Fibroblast of pulmonary artery (primary cell): ENCODE data around the gene TUBG2.

ENCODE experiments used
- DNase-seq: peaks from one replicate; pipeline ENCODE4 v3.0.0-alpha.2; 2010; ENCODE audit warnings: low read depth
- H3K4me3 ChIP-seq: replicated peaks from 2 replicates; pipeline ENCODE4 v1.5.1; 2011; ENCODE audit warnings: low read depth, mild to moderate bottlenecking, control low read depth, low read length, moderate library complexity
- TF ChIP-seq, protein P1 (sequence below): IDR thresholded peaks from 2 replicates; pipeline ENCODE4 v1.5.1; 2011; ENCODE audit warnings: mild to moderate bottlenecking, control low read depth, low read length, inconsistent platforms; ENCODE audit errors: missing control alignments

Gene TUBG2

DNA sequence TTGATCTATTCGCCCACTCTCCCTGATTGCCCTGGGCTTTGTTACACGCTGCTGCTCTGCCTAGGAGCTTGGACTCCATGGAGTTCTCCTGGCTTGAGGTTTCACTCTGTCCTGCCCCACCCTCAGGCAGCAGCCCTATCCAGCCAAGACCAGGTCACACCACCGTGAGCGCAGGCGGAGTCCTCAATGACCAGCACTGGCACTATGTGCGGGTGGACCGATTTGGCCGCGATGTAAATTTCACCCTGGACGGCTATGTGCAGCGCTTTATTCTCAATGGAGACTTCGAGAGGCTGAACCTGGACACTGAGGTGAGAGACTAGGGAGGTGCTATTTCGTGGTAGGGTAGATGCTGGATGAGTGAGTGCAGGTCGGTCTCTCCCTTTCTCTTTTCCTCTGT is 26.7 kb downstream of the TUBG2 start:
- no peak for DNase-seq
- no peak overlapping the region for H3K4me3 ChIP-seq
- TF ChIP-seq, protein P1, sequence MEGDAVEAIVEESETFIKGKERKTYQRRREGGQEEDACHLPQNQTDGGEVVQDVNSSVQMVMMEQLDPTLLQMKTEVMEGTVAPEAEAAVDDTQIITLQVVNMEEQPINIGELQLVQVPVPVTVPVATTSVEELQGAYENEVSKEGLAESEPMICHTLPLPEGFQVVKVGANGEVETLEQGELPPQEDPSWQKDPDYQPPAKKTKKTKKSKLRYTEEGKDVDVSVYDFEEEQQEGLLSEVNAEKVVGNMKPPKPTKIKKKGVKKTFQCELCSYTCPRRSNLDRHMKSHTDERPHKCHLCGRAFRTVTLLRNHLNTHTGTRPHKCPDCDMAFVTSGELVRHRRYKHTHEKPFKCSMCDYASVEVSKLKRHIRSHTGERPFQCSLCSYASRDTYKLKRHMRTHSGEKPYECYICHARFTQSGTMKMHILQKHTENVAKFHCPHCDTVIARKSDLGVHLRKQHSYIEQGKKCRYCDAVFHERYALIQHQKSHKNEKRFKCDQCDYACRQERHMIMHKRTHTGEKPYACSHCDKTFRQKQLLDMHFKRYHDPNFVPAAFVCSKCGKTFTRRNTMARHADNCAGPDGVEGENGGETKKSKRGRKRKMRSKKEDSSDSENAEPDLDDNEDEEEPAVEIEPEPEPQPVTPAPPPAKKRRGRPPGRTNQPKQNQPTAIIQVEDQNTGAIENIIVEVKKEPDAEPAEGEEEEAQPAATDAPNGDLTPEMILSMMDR, result no peak

DNA sequence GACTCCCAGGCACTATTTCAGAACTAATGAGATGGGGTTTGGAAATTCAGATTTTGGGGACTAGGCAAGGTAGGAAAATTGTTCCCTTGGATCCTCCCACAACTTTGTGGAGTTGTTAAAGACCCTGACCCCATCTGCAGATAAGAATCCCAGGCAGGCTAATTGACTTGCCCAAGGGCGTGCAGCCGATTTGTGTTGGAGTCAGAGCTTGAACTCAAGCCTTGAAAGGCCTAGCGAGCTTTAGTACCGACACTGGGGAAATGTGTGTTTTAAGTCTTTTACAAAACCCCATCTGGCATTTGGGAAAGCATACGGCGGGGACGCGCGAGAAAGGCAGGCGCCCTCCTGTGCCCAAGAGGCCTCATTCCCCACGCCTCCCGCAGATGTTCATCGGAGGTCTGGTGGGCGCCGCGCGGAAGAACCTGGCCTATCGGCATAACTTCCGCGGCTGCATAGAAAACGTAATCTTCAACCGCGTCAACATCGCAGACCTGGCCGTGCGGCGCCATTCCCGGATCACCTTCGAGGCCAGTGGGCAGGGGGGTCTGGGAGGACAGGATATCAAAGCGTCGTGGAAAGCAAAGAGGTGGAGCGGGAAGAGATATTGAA is 27.5 kb downstream of the TUBG2 start:
- DNase-seq, result no peak
- H3K4me3 ChIP-seq, result no peak overlapping the region
- TF ChIP-seq, protein P1, result no peak

DNA sequence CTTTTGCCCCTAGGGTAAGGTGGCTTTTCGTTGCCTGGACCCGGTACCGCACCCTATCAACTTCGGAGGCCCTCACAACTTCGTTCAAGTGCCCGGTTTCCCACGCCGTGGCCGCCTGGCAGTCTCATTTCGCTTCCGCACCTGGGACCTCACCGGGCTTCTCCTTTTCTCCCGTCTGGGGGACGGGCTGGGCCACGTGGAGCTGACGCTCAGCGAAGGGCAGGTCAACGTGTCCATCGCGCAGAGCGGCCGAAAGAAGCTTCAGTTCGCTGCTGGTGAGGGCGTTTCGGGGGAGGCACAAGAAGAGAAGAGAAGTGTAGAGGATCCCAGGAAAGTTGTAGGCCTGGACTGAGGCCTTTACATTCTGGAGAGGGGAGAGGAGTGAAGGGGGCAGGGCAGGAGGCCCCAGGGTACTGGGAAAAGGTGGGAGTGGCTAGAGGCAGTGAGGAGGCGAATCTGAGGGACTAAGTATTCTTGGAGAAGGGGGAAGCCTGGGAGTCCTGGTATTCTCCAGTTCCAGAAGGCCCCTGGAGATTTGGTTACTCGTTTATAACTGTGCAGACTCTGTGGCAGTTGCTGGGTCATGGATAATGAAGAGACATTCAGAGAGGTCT is 28.7 kb downstream of the TUBG2 start:
- H3K4me3 ChIP-seq, result no peak overlapping the region
- DNase-seq, result no peak
- TF ChIP-seq, protein P1, result no peak

DNA sequence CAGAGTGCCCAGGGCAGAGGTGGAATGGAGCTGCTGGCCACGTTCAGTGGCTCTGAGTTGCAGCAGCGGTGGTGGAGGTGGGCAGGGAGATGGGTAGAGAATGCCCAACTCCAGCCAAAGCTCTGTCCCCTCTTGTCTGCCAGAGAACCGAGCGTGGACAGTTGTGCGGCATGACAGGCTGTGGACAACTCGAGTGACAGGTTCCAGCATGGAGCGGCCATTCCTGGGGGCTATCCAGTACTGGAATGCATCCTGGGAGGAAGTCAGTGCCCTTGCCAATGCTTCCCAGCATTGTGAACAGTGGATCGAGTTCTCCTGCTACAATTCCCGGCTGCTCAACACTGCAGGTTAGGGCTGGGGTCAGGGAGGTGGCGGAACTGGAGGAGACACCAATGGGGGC is 31.5 kb downstream of the TUBG2 start:
- TF ChIP-seq, protein P1, result no peak
- DNase-seq, result no peak
- no peak overlapping the region for H3K4me3 ChIP-seq

DNA sequence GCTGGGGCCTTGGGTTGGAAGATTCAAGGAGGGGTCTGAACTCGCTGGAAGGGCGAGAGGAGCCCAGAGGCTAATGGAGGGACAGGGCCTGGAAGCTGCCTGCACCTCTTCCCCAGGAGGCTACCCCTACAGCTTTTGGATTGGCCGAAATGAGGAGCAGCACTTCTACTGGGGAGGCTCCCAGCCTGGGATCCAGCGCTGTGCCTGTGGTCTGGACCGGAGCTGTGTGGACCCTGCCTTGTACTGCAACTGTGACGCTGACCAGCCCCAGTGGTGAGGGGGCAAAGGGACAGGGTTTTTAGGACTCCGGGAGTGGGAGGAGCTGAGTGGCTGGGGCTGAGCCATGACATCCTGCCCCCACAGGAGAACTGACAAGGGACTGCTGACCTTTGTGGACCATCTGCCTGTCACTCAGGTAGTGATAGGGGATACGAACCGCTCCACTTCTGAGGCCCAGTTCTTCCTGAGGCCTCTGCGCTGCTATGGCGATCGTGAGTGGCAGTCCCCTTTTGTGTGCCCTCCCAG is 32.0 kb downstream of the TUBG2 start:
- TF ChIP-seq, protein P1, result no peak
- DNase-seq, result no peak
- H3K4me3 ChIP-seq, result no peak overlapping the region

DNA sequence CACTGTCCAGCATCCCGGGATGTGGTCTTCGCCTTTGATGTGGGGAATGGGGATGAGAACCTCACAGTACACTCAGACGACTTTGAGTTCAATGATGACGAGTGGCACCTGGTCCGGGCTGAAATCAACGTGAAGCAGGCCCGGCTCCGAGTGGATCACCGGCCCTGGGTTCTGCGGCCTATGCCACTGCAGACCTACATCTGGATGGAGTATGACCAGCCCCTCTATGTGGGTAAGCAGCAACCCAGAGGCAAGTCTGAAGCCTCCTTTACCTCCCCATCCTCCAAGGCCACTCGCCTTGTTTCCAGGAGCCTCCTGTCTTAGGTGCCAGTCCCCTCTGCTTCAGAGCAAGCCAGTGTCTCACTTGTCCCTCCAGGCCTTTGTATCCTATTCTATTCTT is 33.4 kb downstream of the TUBG2 start:
- H3K4me3 ChIP-seq, result no peak overlapping the region
- no peak for DNase-seq
- TF ChIP-seq, protein P1, result no peak

DNA sequence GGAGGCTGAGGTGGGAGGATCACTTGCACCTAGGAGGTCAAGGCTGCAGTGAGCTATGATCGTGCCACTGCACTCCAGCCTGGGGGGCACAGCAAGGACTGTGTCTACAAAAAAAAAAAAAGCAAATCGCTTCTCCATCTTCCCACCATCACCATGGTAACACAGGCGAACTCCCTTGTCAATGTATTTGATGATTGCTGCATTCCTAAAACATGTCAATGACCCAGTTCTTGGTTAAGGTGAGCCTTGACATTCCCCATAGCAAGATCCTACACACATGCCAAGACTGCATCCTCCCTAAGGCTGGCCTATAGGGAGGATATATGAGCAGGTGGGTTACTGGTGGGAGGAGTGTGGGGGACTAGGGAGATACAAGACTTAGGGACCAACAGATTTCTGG is 35.4 kb downstream of the TUBG2 start:
- H3K4me3 ChIP-seq, result no peak overlapping the region
- no peak for DNase-seq
- TF ChIP-seq, protein P1, result no peak
